Astrocyte of the spinal cord (primary cell): ENCODE results near the gene PDZD2.

Experiments used
- DNase-seq: peaks from one replicate; pipeline ENCODE4 v3.0.0; 2011; ENCODE audit warnings: low read depth, low spot score
- H3K4me3 ChIP-seq: 2 replicates; pipeline ENCODE4 v1.5.1; 2011; ENCODE audit warnings: low read depth, mild to moderate bottlenecking, low read length, moderate library complexity
- in situ Hi-C: cut with HindIII; loops from 2 replicates; pipeline ENCODE4 v1.10.0; 2017; ENCODE audit warnings: low sequenced_read_pairs
- TF ChIP-seq, protein P1 (sequence below): IDR thresholded peaks from 2 replicates; pipeline ENCODE4 v1.5.1; 2012; ENCODE audit warnings: low read depth, mild to moderate bottlenecking, low read length, inconsistent platforms

The PDZD2 gene

DNA sequence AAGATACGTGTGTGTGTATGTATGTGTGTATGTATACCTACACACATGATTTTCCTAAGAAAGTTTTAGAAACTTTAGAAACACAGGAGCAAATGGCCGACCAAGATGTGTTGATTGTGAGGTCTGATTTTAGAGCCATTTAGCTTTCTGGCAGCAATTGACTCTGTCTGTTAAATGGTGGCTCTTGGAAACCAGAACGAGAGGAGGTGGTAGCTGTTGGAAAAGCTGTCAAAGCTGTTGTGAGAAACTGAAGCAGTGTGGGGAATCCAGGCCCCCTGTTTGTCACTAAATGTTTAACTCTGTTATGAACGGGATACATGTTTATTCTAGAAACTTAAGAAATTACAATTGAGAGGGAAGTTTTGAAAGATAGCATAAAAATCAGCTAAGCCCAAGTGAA lies 443.8 kb downstream of the PDZD2 start:
- H3K4me3 ChIP-seq = no peak overlapping the region
- in situ Hi-C loops = no loop called here
- no peak for DNase-seq
- TF ChIP-seq, protein P1, sequence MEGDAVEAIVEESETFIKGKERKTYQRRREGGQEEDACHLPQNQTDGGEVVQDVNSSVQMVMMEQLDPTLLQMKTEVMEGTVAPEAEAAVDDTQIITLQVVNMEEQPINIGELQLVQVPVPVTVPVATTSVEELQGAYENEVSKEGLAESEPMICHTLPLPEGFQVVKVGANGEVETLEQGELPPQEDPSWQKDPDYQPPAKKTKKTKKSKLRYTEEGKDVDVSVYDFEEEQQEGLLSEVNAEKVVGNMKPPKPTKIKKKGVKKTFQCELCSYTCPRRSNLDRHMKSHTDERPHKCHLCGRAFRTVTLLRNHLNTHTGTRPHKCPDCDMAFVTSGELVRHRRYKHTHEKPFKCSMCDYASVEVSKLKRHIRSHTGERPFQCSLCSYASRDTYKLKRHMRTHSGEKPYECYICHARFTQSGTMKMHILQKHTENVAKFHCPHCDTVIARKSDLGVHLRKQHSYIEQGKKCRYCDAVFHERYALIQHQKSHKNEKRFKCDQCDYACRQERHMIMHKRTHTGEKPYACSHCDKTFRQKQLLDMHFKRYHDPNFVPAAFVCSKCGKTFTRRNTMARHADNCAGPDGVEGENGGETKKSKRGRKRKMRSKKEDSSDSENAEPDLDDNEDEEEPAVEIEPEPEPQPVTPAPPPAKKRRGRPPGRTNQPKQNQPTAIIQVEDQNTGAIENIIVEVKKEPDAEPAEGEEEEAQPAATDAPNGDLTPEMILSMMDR = no peak

DNA sequence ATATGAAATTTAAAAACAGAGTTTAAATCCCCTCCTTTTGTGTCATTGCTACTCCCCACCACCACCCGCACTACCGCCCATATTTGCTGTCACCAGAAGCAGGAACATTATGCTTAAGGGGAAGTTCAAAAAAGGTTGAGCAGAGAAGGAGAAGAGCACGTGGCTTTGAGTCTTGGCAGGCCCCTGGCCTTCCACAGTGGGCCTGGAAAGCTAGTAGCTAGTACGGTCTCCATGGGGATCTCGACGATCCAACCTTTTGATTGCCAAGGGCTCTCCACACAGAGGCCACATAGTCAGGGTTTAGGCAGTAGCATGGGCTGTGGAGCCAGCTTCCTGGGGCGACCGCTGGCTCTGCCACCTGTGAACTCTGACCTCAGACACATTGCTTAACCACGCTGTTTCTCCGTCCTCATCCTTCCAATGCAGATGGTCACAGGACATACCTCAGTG lies 445.1 kb downstream of the PDZD2 start:
- DNase-seq = no peak
- TF ChIP-seq, protein P1 = no peak
- in situ Hi-C loops = no loop called here
- no peak overlapping the region for H3K4me3 ChIP-seq

DNA sequence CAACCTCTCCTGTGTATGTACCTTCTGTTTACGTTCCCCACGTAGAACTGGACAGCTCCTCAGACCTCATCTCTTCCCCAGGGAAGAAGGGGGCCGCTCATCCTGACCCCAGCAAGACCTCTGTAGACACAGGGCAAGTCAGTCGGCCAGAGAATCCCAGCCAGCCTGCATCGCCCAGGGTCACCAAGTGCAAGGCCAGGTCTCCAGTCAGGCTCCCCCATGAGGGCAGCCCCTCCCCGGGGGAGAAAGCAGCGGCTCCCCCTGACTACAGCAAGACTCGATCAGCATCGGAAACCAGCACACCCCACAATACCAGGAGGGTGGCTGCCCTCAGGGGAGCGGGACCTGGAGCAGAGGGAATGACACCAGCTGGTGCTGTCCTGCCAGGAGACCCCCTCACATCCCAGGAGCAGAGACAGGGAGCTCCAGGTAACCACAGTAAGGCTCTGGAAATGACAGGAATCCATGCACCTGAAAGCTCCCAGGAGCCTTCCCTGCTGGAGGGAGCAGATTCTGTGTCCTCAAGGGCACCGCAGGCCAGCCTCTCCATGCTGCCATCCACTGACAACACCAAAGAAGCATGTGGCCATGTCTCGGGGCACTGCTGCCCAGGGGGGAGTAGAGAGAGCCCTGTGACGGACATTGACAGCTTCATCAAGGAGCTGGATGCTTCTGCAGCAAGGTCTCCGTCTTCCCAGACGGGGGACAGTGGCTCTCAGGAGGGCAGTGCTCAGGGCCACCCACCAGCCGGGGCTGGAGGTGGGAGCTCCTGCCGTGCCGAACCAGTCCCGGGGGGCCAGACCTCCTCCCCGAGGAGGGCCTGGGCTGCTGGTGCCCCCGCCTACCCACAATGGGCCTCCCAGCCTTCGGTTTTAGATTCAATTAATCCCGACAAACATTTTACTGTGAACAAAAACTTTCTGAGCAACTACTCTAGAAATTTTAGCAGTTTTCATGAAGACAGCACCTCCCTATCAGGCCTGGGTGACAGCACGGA lies 448.5 kb downstream of the PDZD2 start:
- in situ Hi-C loops = no loop called here
- DNase-seq = no peak
- TF ChIP-seq, protein P1 = no peak
- H3K4me3 ChIP-seq = no peak overlapping the region

DNA sequence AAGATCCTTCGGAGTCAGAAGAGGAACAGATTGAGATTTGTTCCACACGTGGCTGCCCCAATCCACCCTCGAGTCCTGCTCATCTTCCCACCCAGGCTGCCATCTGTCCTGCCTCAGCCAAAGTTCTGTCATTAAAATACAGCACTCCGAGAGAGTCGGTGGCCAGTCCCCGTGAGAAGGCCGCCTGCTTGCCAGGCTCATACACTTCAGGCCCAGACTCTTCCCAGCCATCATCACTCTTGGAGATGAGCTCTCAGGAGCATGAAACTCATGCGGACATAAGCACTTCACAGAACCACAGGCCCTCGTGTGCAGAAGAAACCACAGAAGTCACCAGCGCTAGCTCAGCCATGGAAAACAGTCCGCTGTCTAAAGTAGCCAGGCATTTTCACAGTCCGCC lies 449.3 kb downstream of the PDZD2 start:
- no peak overlapping the region for H3K4me3 ChIP-seq
- TF ChIP-seq, protein P1 = no peak
- DNase-seq = no peak
- in situ Hi-C loops = no loop called here

DNA sequence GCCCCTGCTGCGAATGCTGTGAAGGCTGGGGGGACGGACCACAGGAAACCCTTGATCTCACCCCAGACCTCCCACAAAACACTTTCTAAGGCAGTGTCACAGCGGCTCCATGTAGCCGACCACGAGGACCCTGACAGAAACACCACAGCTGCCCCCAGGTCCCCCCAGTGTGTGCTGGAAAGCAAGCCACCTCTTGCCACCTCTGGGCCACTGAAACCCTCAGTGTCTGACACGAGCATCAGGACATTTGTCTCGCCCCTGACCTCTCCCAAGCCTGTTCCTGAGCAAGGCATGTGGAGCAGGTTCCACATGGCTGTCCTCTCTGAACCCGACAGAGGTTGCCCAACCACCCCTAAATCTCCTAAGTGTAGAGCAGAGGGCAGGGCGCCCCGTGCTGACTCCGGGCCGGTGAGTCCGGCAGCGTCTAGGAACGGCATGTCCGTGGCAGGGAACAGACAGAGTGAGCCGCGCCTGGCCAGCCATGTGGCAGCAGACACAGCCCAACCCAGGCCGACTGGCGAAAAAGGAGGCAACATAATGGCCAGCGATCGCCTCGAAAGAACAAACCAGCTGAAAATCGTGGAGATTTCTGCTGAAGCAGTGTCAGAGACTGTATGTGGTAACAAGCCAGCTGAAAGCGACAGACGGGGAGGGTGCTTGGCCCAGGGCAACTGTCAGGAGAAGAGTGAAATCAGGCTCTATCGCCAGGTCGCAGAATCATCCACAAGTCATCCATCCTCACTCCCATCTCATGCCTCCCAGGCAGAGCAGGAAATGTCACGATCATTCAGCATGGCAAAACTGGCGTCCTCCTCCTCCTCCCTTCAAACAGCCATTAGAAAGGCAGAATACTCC lies 450.4 kb downstream of the PDZD2 start:
- H3K4me3 ChIP-seq = no peak overlapping the region
- TF ChIP-seq, protein P1 = no peak
- no peak for DNase-seq
- in situ Hi-C loops = no loop called here

DNA sequence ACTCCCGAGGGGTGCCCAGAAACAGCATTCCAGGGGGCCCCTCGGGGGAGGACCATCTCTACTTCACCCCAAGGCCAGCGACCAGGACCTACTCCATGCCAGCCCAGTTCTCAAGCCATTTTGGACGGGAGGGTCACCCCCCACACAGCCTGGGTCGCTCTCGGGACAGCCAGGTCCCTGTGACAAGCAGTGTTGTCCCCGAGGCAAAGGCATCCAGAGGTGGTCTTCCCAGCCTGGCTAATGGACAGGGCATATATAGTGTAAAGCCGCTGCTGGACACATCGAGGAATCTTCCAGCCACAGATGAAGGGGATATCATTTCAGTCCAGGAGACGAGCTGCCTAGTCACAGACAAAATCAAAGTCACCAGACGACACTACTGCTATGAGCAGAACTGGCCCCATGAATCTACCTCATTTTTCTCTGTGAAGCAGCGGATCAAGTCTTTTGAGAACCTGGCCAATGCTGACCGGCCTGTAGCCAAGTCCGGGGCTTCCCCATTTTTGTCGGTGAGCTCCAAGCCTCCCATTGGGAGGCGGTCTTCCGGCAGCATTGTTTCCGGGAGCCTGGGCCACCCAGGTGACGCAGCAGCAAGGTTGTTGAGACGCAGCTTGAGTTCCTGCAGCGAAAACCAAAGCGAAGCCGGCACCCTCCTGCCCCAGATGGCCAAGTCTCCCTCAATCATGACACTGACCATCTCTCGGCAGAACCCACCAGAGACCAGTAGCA lies 451.3 kb downstream of the PDZD2 start:
- no peak for DNase-seq
- in situ Hi-C loops = no loop called here
- no peak overlapping the region for H3K4me3 ChIP-seq
- TF ChIP-seq, protein P1 = no peak
